Astrocyte (in vitro differentiated cells and primary cell): ENCODE results near the gene TMC2. TPM values are rescaled to one million over a fixed set of nuclear protein-coding genes. Genes with fewer than 3 reads are reported as not detected.

Experiments used
- DNase-seq: peaks from one replicate; pipeline ENCODE4 v3.0.0-alpha.2; 2010; ENCODE audit warnings: low read depth
- FAIRE-seq: peaks from 2 replicates; lab custom pipeline; 2011; peaks lifted over from hg19 to GRCh38; lab: Jason Lieb, UNC
- H2AFZ ChIP-seq: 2 replicates; pipeline ENCODE4 v1.6.0; 2012; ENCODE audit warnings: low read depth, low read length, inconsistent platforms
- H3K27ac ChIP-seq: 2 replicates; pipeline ENCODE4 v1.5.1; 2011; ENCODE audit warnings: low read depth, low read length, inconsistent platforms
- H3K27me3 ChIP-seq: 2 replicates; pipeline ENCODE4 v1.6.0; 2011; ENCODE audit warnings: low read length, inconsistent platforms; ENCODE audit not compliant: insufficient read depth
- H3K36me3 ChIP-seq: 2 replicates; pipeline ENCODE4 v1.5.1; 2011; ENCODE audit warnings: low read length, inconsistent platforms; ENCODE audit not compliant: insufficient read depth
- H3K4me1 ChIP-seq: 2 replicates; pipeline ENCODE4 v1.5.1; 2011; ENCODE audit warnings: low read length, inconsistent platforms; ENCODE audit not compliant: insufficient read depth
- H3K4me2 ChIP-seq: 2 replicates; pipeline ENCODE4 v1.6.0; 2012; ENCODE audit warnings: low read length, inconsistent platforms
- H3K4me3 ChIP-seq: 2 replicates; pipeline ENCODE4 v1.5.1; 2011; ENCODE audit warnings: low read depth, mild to moderate bottlenecking, low read length, inconsistent platforms; ENCODE audit not compliant: insufficient read depth
- H3K79me2 ChIP-seq: 2 replicates; pipeline ENCODE4 v1.6.0; 2012; ENCODE audit warnings: mild to moderate bottlenecking, low read length, inconsistent platforms; ENCODE audit not compliant: insufficient read depth
- H3K9ac ChIP-seq: 2 replicates; pipeline ENCODE4 v1.6.0; 2012; ENCODE audit warnings: mild to moderate bottlenecking, low read length, inconsistent platforms
- H3K9me3 ChIP-seq: 2 replicates; pipeline ENCODE4 v1.5.1; 2012; ENCODE audit warnings: low read depth, mild to moderate bottlenecking, low read length, inconsistent platforms; ENCODE audit not compliant: insufficient read depth
- H4K20me1 ChIP-seq: 2 replicates; pipeline ENCODE4 v1.6.0; 2012; ENCODE audit warnings: low read length, inconsistent platforms; ENCODE audit not compliant: insufficient read depth
- H3K27ac Mint-ChIP-seq: one replicate; pipeline ENCODE4 v1.8.0; 2021; ENCODE audit warnings: mild to moderate bottlenecking, mixed read lengths; ENCODE audit not compliant: unreplicated experiment
- H3K27me3 Mint-ChIP-seq: one replicate; pipeline ENCODE4 v1.8.0; 2021; ENCODE audit warnings: low read depth, mixed read lengths; ENCODE audit not compliant: unreplicated experiment
- H3K36me3 Mint-ChIP-seq: one replicate; pipeline ENCODE4 v1.8.0; 2021; ENCODE audit warnings: low read depth, mixed read lengths; ENCODE audit not compliant: unreplicated experiment
- H3K4me1 Mint-ChIP-seq: one replicate; pipeline ENCODE4 v1.8.0; 2021; ENCODE audit warnings: low read depth, mixed read lengths; ENCODE audit not compliant: unreplicated experiment
- H3K4me3 Mint-ChIP-seq: one replicate; pipeline ENCODE4 v1.8.0; 2021; ENCODE audit warnings: mild to moderate bottlenecking, moderate library complexity, mixed read lengths; ENCODE audit not compliant: unreplicated experiment
- H3K9me3 Mint-ChIP-seq: one replicate; pipeline ENCODE4 v1.8.0; 2021; ENCODE audit warnings: mild to moderate bottlenecking, mixed read lengths; ENCODE audit not compliant: unreplicated experiment
- CTCF ChIP-seq: IDR thresholded peaks from 2 replicates; pipeline ENCODE4 v1.5.1; 2011; ENCODE audit warnings: low read depth, mild to moderate bottlenecking, inconsistent platforms, low read length, moderate library complexity; ENCODE audit not compliant: insufficient read depth
- EZH2 ChIP-seq: IDR thresholded peaks from 2 replicates; pipeline ENCODE4 v1.6.1; 2012; ENCODE audit warnings: mild to moderate bottlenecking, low read length, inconsistent platforms; ENCODE audit not compliant: insufficient read depth
- total RNA-seq: library from RNA; stranded (reverse); gene quantifications from 2 replicates; pipeline ENCODE4 v1.2.1, GENCODE V29; 2021

The TMC2 gene
- total RNA-seq, 1 donor from 2014 or later = not detected

- H3K36me3 ChIP-seq = no peaks in the 10 kb centered on the region
- no peak overlapping the region for H3K27ac ChIP-seq
- Mint-ChIP-seq H3K27ac (no peak overlapping the region), H3K36me3 (peaks cover 3% of the 10 kb centered on the region), H3K9me3 (peaks cover 32% of the 10 kb centered on the region), H3K4me3 (no peak overlapping the region), H3K27me3 (peaks cover 7% of the 10 kb centered on the region), H3K4me1 (peaks cover 3% of the 10 kb centered on the region)
- no peak overlapping the region for H3K4me3 ChIP-seq
- H2AFZ ChIP-seq = no peak overlapping the region
- FAIRE-seq (no peak), DNase-seq (no peak)
- H3K9ac ChIP-seq = no peak overlapping the region
- H3K79me2 ChIP-seq = no peaks in the 10 kb centered on the region
- H3K27me3 ChIP-seq = peaks cover 2% of the 10 kb centered on the region
- TF ChIP-seq CTCF (no peak), EZH2 (no peak)
- H3K4me2 ChIP-seq = no peak overlapping the region
- no peaks in the 10 kb centered on the region for H4K20me1 ChIP-seq
- H3K4me1 ChIP-seq = no peaks in the 10 kb centered on the region
- peaks cover 8% of the 10 kb centered on the region for H3K9me3 ChIP-seq
Observed at GRCh38 chr20:2617099-2617714, 80.8 kb downstream of the TMC2 start.

DNA sequence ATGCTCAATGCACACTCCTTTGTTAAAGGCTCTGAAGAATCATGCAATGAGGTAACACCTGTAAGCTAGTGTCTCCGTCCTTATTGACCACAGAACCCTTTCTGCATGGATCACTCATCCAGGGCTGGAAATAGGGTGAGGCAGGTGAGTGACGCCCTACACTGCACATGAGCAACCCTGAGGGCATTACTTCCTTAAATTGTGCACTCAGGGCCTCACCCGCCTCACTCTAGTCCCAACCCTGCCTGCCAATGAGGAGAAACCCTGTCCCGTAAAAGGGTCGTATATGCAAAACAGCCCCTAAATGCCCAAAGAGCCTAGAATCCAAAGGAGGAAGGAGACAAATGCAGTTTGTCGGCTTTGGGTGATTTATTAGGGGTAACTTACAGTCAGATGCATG, 82.4 kb downstream of the TMC2 start:
- TF ChIP-seq EZH2 (no peak), CTCF (no peak)
- H3K4me3 Mint-ChIP-seq = no peak overlapping the region
- H3K27me3 Mint-ChIP-seq = peaks cover 7% of the 10 kb centered on the region
- FAIRE-seq (no peak), DNase-seq (no peak)
- peaks cover 34% of the 10 kb centered on the region for H3K9me3 Mint-ChIP-seq
- H4K20me1 ChIP-seq = no peaks in the 10 kb centered on the region
- no peak overlapping the region for H2AFZ ChIP-seq
- H3K36me3 Mint-ChIP-seq = peaks cover 3% of the 10 kb centered on the region
- peaks cover 8% of the 10 kb centered on the region for H3K9me3 ChIP-seq
- no peak overlapping the region for H3K4me2 ChIP-seq
- H3K27ac Mint-ChIP-seq = no peak overlapping the region
- H3K79me2 ChIP-seq = no peaks in the 10 kb centered on the region
- no peaks in the 10 kb centered on the region for H3K4me1 ChIP-seq
- no peak overlapping the region for H3K4me3 ChIP-seq
- H3K27me3 ChIP-seq = no peaks in the 10 kb centered on the region
- H3K36me3 ChIP-seq = no peaks in the 10 kb centered on the region
- no peak overlapping the region for H3K27ac ChIP-seq
- no peak overlapping the region for H3K9ac ChIP-seq
- peaks cover 3% of the 10 kb centered on the region for H3K4me1 Mint-ChIP-seq

GRCh38 chr20:2619337-2619736, 83.0 kb downstream of the TMC2 start:
- Mint-ChIP-seq H3K4me3 (no peak overlapping the region), H3K4me1 (peaks cover 3% of the 10 kb centered on the region), H3K36me3 (peaks cover 3% of the 10 kb centered on the region), H3K27ac (no peak overlapping the region), H3K27me3 (peaks cover 7% of the 10 kb centered on the region), H3K9me3 (peaks cover 38% of the 10 kb centered on the region)
- no peaks in the 10 kb centered on the region for H3K36me3 ChIP-seq
- H4K20me1 ChIP-seq = no peaks in the 10 kb centered on the region
- H3K79me2 ChIP-seq = no peaks in the 10 kb centered on the region
- FAIRE-seq = no peak
- H3K27me3 ChIP-seq = no peaks in the 10 kb centered on the region
- H3K4me3 ChIP-seq = no peak overlapping the region
- H3K4me2 ChIP-seq = no peak overlapping the region
- TF ChIP-seq EZH2 (no peak), CTCF (no peak)
- no peak overlapping the region for H3K27ac ChIP-seq
- peaks cover 8% of the 10 kb centered on the region for H3K9me3 ChIP-seq
- H3K4me1 ChIP-seq = no peaks in the 10 kb centered on the region
- no peak overlapping the region for H3K9ac ChIP-seq
- no peak for DNase-seq
- no peak overlapping the region for H2AFZ ChIP-seq
